ENCODE data around the gene MRPL53.

The MRPL53 gene

DNA sequence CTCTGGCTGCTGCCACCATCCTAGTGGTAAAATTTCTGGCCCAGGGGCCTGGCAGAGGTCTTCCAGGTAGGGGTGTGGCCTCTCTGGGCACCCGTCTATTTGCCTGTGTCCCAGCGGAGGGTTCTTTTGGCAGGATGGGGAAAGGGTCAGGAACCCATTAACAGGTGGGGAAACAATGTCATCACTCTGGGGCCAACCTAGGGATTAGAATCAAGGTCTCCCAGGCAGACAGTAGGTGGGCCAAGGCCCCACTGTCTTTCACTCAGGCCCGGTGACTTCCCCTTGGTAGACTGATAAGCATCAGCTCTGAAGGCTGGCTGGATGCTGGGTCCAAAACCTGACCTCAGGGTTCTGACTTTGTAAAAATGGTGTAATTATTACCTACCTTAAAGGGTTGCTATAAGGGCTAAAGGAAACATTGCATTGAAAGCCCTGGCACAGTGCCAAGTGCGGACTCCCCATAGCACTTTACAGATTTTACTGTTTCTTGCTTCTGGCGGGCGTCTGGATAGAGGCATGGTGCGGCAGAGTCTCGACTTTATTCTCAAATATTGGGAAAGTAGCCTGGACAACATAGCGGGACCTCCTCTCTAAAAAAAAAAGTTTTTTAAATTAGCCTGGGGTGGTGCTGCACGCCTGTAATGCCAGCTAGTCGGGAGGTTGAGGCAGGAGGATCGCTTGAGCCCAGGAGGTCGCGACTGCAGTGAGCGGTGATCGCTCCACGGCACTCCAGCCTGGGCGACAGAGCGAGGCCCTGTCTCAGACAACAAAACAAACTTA, 24.7 kb upstream of the MRPL53 start:
- TF ChIP-seq, protein P1, sequence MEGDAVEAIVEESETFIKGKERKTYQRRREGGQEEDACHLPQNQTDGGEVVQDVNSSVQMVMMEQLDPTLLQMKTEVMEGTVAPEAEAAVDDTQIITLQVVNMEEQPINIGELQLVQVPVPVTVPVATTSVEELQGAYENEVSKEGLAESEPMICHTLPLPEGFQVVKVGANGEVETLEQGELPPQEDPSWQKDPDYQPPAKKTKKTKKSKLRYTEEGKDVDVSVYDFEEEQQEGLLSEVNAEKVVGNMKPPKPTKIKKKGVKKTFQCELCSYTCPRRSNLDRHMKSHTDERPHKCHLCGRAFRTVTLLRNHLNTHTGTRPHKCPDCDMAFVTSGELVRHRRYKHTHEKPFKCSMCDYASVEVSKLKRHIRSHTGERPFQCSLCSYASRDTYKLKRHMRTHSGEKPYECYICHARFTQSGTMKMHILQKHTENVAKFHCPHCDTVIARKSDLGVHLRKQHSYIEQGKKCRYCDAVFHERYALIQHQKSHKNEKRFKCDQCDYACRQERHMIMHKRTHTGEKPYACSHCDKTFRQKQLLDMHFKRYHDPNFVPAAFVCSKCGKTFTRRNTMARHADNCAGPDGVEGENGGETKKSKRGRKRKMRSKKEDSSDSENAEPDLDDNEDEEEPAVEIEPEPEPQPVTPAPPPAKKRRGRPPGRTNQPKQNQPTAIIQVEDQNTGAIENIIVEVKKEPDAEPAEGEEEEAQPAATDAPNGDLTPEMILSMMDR (conservative IDR thresholded peaks at IDR 0.05; ENCODE audit: low read depth, low read length) = no peak
- DNase-seq (ENCODE audit: low read depth) = no peak
- H3K4me3 ChIP-seq (ENCODE audit: low read depth, low read length) = peak overlapping the region; percentile 35

DNA sequence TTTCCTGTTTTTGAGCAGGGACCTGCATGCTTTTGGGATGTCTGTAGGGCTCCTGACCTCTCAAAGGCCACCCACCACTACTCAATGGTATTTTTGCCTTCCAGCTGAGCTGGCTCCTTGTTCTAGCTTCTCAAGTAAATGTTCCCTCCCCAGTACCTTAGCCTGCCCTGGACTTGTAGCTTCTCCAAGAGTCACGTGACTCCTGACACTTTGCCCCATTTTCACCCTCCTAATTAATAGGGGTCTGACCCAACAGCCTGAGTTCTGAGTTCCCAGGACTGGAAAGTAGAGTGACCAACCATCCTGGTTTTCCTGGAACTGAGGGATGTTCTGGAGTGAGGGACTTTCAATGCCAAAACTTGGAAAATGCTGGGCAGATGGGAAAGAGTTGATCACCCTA, 23.0 kb upstream of the MRPL53 start:
- TF ChIP-seq, protein P1 (conservative IDR thresholded peaks at IDR 0.05; ENCODE audit: low read depth, low read length) = no peak
- DNase-seq (ENCODE audit: low read depth) = no peak
- H3K4me3 ChIP-seq (ENCODE audit: low read depth, low read length) = no peak overlapping the region

DNA sequence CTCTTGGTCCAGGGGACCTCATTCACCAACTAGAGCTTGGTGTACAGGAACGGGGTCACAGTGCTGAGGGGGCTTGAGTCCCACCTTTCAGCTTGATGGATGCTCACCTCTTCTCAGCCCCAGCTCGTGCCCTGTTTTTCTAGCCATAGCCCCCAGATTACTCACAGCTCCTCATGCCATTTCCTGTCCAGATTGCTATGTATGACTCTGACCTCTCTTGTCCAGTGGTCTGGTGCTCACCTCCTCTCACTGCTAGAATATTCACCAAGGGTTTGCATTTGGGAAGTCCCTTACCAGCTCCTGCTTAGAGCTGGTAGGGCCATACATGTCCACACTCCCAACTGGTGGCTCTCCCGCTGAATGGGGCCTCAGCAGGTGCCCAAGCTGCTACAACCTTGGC, 21.1 kb upstream of the MRPL53 start:
- no peak for DNase-seq (ENCODE audit: low read depth)
- no peak overlapping the region for H3K4me3 ChIP-seq (ENCODE audit: low read depth, low read length)
- TF ChIP-seq, protein P1 (conservative IDR thresholded peaks at IDR 0.05; ENCODE audit: low read depth, low read length) = no peak

- H3K4me3 ChIP-seq (ENCODE audit: low read depth, low read length) = no peak overlapping the region
- TF ChIP-seq, protein P1 (conservative IDR thresholded peaks at IDR 0.05; ENCODE audit: low read depth, low read length) = no peak
These were observed 19.4 kb upstream of the MRPL53 start for GRCh38 chr2:74491648-74492544.

DNA sequence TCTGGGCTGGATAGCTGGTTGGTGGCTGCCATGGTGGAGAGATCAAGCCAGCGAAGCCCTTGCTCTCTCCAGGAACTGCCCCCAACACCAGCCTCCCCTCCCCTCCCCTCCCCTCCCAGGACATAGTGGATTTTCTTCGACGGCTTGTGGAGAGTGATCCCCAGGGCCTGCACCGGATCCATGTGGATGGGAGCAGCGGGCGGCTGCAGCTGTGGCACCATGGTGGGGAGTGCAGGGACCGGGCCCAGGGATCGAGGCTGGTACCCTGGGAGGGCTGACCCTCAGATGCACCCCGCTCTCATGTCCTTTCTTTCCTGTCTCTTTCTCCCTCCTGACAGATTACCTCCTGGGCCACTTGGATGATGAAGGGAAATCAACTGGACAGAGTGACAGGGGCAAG, 17.4 kb upstream of the MRPL53 start:
- TF ChIP-seq, protein P1 (conservative IDR thresholded peaks at IDR 0.05; ENCODE audit: low read depth, low read length) = no peak
- no peak overlapping the region for H3K4me3 ChIP-seq (ENCODE audit: low read depth, low read length)
- no peak for DNase-seq (ENCODE audit: low read depth)

More at GRCh38 chr2:74491648-74492544, 19.4 kb upstream of the MRPL53 start:
- no peak for DNase-seq (ENCODE audit: low read depth)

GRCh38 chr2:74488643-74489481, 16.4 kb upstream of the MRPL53 start:
- no peak for DNase-seq (ENCODE audit: low read depth)
- H3K4me3 ChIP-seq (ENCODE audit: low read depth, low read length) = no peak overlapping the region
- TF ChIP-seq, protein P1 (conservative IDR thresholded peaks at IDR 0.05; ENCODE audit: low read depth, low read length) = no peak

All from choroid plexus epithelial cell (primary cell).